K562 (cell line): ENCODE data around the gene ROM1. TPM values are rescaled to one million over a fixed set of nuclear protein-coding genes. Genes with fewer than 3 reads are reported as not detected.

Source experiments
- AFF1 ChIP-seq, 2 experiments: fragments of 450-650 bp; IDR thresholded peaks; 2 replicates each; pipeline ENCODE4 v1.6.1; 2018; ENCODE audit warnings: mild to moderate bottlenecking in 2 of 2, low read depth in 1 of 2; ENCODE audit not compliant: partially characterized antibody in 2 of 2
- ARID1B ChIP-seq: fragments of 450-650 bp; IDR thresholded peaks from 2 replicates; pipeline ENCODE4 v1.6.1; 2016; ENCODE audit warnings: antibody characterized with exemption, mild to moderate bottlenecking, inconsistent platforms
- ATF7 ChIP-seq: fragments of 450-650 bp; IDR thresholded peaks from 2 replicates; pipeline ENCODE4 v1.7.1; 2014; ENCODE audit warnings: mild to moderate bottlenecking, moderate library complexity
- BRCA1 ChIP-seq, 2 experiments: fragments of 450-650 bp in 1 of 2; sonication (generic) in 1 of 2; formaldehyde crosslinking in 1 of 2; IDR thresholded peaks; 2 replicates each; pipeline versions ENCODE4 v1.5.0 to v1.6.1; 2017 to 2020; ENCODE audit warnings: mild to moderate bottlenecking in 1 of 2, missing genetic modification reagents in 1 of 2
- CREB5 ChIP-seq: fragments of 250-450 bp; sonication (Bioruptor Pico); IDR thresholded peaks from 2 replicates; pipeline ENCODE4 v1.5.0; 2020; ENCODE audit warnings: mild to moderate bottlenecking
- GMEB1 ChIP-seq: fragments of 250-450 bp; sonication (Bioruptor Pico); IDR thresholded peaks from 2 replicates; pipeline ENCODE4 v1.4.0; 2020; ENCODE audit warnings: mild to moderate bottlenecking
- HDAC6 ChIP-seq: IDR thresholded peaks from 2 replicates; pipeline ENCODE4 v1.6.1; 2012; ENCODE audit warnings: low read depth, mild to moderate bottlenecking, control low read depth, inconsistent platforms, low read length, moderate library complexity
- KDM1A ChIP-seq, 2 experiments: fragments of 450-650 bp; IDR thresholded peaks; 2 replicates each; pipeline ENCODE4 v1.6.1; 2016; ENCODE audit warnings: mild to moderate bottlenecking in 2 of 2
- KLF6 ChIP-seq: fragments of 250-450 bp; sonication (Bioruptor Pico); IDR thresholded peaks from 2 replicates; pipeline ENCODE4 v1.4.0; 2020; ENCODE audit warnings: mild to moderate bottlenecking, moderate library complexity, borderline replicate concordance
- NFATC3 ChIP-seq: fragments of 450-650 bp; IDR thresholded peaks from 2 replicates; pipeline ENCODE4 v1.6.1; 2017; ENCODE audit warnings: mild to moderate bottlenecking
- NFIX ChIP-seq: fragments of 250-450 bp; sonication (Bioruptor Pico); IDR thresholded peaks from 2 replicates; pipeline ENCODE4 v1.4.0; 2020; ENCODE audit warnings: low read depth, mild to moderate bottlenecking, moderate library complexity
- ZBTB12 ChIP-seq: fragments of 250-450 bp; sonication (Bioruptor Pico); IDR thresholded peaks from 2 replicates; pipeline ENCODE4 v1.4.0; 2020
- ZBTB2 ChIP-seq: fragments of 450-650 bp; IDR thresholded peaks from 2 replicates; pipeline ENCODE4 v1.6.1; 2016; ENCODE audit warnings: antibody characterized with exemption
- ZNF217 ChIP-seq: sonication (generic); formaldehyde crosslinking; IDR thresholded peaks from 2 replicates; pipeline ENCODE4 v1.8.0; 2022; ENCODE audit warnings: mild to moderate bottlenecking, missing genetic modification reagents
- ZNF232 ChIP-seq: sonication (generic); formaldehyde crosslinking; IDR thresholded peaks from 2 replicates; pipeline ENCODE4 v1.8.0; 2022; ENCODE audit warnings: mild to moderate bottlenecking, missing genetic modification reagents
- ZNF311 ChIP-seq: fragments of 250-450 bp; sonication (Bioruptor Pico); IDR thresholded peaks from 2 replicates; pipeline ENCODE4 v1.4.0; 2020; ENCODE audit warnings: mild to moderate bottlenecking, moderate library complexity
- ZNF764 ChIP-seq: fragments of 250-450 bp; sonication (Bioruptor Pico); IDR thresholded peaks from 2 replicates; pipeline ENCODE4 v1.4.0; 2020; ENCODE audit warnings: low read depth, mild to moderate bottlenecking, moderate library complexity
- polyA plus RNA-seq, 8 experiments: library from polyadenylated mRNA; depleted of rRNA in 4 of 8; stranded (reverse) in 5 of 8; unstranded in 3 of 8; fragments of >200 nt; fragmentation: Nextera tagmentation in 2 of 8; fragmentation: Illumina TruSeq in 1 of 8; extraction: Ambion mirVana in 2 of 8; extraction: Trizol in 1 of 8; gene quantifications; 2 replicates each; pipeline versions ENCODE4 v1.2.1 to v1.2.3, GENCODE V29; 2011 to 2014; ENCODE audit warnings: inconsistent platforms in 1 of 8, missing spikeins in 1 of 8
- total RNA-seq, 7 experiments: library from RNA; depleted of rRNA in 6 of 7; stranded (reverse); fragments of >200 nt in 6 of 7; fragmentation: Illumina TruSeq in 2 of 7; extraction: Trizol in 2 of 7; gene quantifications; 2 replicates each; pipeline versions ENCODE4 v1.2.1 to v1.2.3, GENCODE V29; 2011 to 2021; ENCODE audit warnings: low replicate concordance in 1 of 7

Gene ROM1
- total and polyA plus RNA-seq, 9 of the 15 experiments (the other 6 are each of a cell fraction or from before 2014, with no cell fraction given): 0.75 to 4.0 (median 2.6) TPM

- TF ChIP-seq ZBTB2 (peak; percentile 67), GMEB1 (CRISPR knock-in tag) (peak; percentile 15; the same call in 1 of the 2 replicates), ZNF217 (CRISPR knock-in tag) (no peak), ARID1B (no peak), ZNF764 (CRISPR knock-in tag) (0 out of 2 replicates have a peak, but pooled peaks have one; percentile 29), ZBTB12 (CRISPR knock-in tag) (no peak), NFATC3 (no peak), ATF7 (peak; percentile 20; the same call in 1 of the 2 replicates), NFIX (CRISPR knock-in tag) (no peak), BRCA1 (IDR thresholded peaks at IDR 0.05) (no peak), BRCA1 (CRISPR knock-in tag; IDR thresholded peaks at IDR 0.05) (no peak), ZNF311 (CRISPR knock-in tag) (no peak), KDM1A (IDR thresholded peaks at IDR 0.05) (no peak), AFF1 (IDR thresholded peaks at IDR 0.05; ENCODE audit: low read depth in 1 of 2, partially characterized antibody in 2 of 2) (peak in 1 of 2 experiments; percentile 26), KLF6 (CRISPR knock-in tag) (0 out of 2 replicates have a peak, but pooled peaks have one; percentile 48), HDAC6 (no peak), CREB5 (no peak), ZNF232 (no peak)
Observed at GRCh38 chr11:62602141-62603071, 10.7 kb upstream of the ROM1 start (continued).
